Activated T-cell treated with anti-CD3 and anti-CD28 coated beads, Interleukin-2, amount 50 U/mL, for 72 hours (primary cell): ENCODE data around the gene GPLD1. TPM values are rescaled to one million over a fixed set of nuclear protein-coding genes. Genes with fewer than 3 reads are reported as not detected.
"Not testable (repeated sequence)": the region's sequence is repeated elsewhere in the genome, so short reads cannot be mapped to it uniquely, and the experiment has no call there.

Experiments
- ATAC-seq, 2 donors: fragments of 150-1000 bp; cut with Tn5 transposase; replicated peaks in 1 of 2; 2 replicates each; pipeline ENCODE4 v1.10.0; 2021; ENCODE audit warnings: moderate library complexity in 2 of 2, mild to moderate bottlenecking in 1 of 2
- DNase-seq, 2 donors: peaks; one replicate each; pipeline ENCODE4 v3.0.0; 2021 to 2022; ENCODE audit warnings: mixed read lengths in 1 of 2
- H3K27ac Mint-ChIP-seq: one replicate; pipeline ENCODE4 v1.8.0; 2022; ENCODE audit warnings: mild to moderate bottlenecking, moderate library complexity, mixed read lengths
- H3K27me3 Mint-ChIP-seq: one replicate; pipeline ENCODE4 v1.8.0; 2022; ENCODE audit warnings: low read depth, mixed read lengths
- H3K36me3 Mint-ChIP-seq, 2 donors: one replicate each; pipeline ENCODE4 v1.8.0; 2022; ENCODE audit warnings: mixed read lengths in 2 of 2, mild to moderate bottlenecking in 1 of 2; ENCODE audit not compliant: insufficient read depth in 2 of 2
- H3K4me1 Mint-ChIP-seq: one replicate; pipeline ENCODE4 v1.8.0; 2022; ENCODE audit warnings: low read depth, mixed read lengths
- H3K4me3 Mint-ChIP-seq, 2 donors: one replicate each; pipeline ENCODE4 v1.8.0; 2022; ENCODE audit warnings: mild to moderate bottlenecking in 2 of 2, mixed read lengths in 2 of 2, moderate library complexity in 2 of 2
- H3K9me3 Mint-ChIP-seq, 2 donors: one replicate each; pipeline ENCODE4 v1.8.0; 2022; ENCODE audit warnings: mixed read lengths in 2 of 2
- total RNA-seq, 2 donors: library from RNA; stranded (reverse); gene quantifications; one replicate each; pipeline ENCODE4 v1.2.3, GENCODE V29; 2022

Gene GPLD1
- total RNA-seq, 2 donors from 2014 or later: 0.51 to 0.82 TPM

DNA sequence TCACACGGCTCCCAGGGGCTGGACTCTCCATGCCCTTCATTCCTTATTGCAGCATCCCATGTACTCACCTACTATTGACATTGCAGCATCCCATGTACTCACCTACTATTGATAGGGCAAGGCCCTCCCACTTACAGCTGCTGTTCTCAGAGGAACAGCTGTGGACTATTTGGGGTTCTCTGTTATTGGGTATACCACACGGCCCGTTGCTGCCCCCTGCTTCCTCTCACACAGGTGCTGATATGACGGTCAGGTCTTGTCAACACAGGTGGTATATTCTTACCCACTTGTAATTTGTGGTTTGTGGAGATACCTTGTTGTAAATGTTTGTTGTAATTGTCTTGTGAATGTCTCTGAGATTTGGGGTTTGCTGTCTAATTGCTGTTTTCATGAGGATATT is 24.2 kb upstream of the GPLD1 start:
- no peak for DNase-seq
- H3K4me1 Mint-ChIP-seq: no peaks in the 10 kb centered on the region
- H3K36me3 Mint-ChIP-seq: peaks cover 1 to 7% of the 10 kb centered on the region in 2 donors
- ATAC-seq: no peak
- H3K27ac Mint-ChIP-seq: no peak overlapping the region
- no peaks in the 10 kb centered on the region for H3K9me3 Mint-ChIP-seq
- no peaks in the 10 kb centered on the region for H3K27me3 Mint-ChIP-seq
- H3K4me3 Mint-ChIP-seq: no peak overlapping the region

DNA sequence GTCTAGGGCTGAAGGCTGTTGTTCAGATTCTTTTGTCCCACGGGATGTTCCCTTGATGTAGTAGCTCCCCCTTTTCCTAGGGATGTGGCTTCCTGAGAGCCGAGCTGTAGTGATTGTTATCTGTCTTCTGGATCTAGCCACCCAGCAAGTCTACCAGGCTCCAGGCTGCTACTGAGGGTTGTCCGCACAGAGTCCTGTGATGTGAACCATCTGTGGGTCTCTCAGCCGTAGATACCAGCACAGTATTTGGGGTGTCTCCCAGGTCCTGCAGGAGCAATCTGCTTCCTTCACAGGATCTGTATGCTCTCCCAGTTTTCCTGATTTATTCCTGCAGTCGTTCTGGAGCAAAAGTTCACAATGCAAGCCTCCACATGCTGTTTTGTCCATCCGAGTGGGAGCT is 22.6 kb upstream of the GPLD1 start:
- H3K9me3 Mint-ChIP-seq, H3K27me3 Mint-ChIP-seq, ATAC-seq, DNase-seq, H3K27ac Mint-ChIP-seq, H3K4me3 Mint-ChIP-seq, H3K4me1 Mint-ChIP-seq: not testable (repeated sequence)
- H3K36me3 Mint-ChIP-seq: peaks cover 5 to 14% of the 10 kb centered on the region in 2 donors

DNA sequence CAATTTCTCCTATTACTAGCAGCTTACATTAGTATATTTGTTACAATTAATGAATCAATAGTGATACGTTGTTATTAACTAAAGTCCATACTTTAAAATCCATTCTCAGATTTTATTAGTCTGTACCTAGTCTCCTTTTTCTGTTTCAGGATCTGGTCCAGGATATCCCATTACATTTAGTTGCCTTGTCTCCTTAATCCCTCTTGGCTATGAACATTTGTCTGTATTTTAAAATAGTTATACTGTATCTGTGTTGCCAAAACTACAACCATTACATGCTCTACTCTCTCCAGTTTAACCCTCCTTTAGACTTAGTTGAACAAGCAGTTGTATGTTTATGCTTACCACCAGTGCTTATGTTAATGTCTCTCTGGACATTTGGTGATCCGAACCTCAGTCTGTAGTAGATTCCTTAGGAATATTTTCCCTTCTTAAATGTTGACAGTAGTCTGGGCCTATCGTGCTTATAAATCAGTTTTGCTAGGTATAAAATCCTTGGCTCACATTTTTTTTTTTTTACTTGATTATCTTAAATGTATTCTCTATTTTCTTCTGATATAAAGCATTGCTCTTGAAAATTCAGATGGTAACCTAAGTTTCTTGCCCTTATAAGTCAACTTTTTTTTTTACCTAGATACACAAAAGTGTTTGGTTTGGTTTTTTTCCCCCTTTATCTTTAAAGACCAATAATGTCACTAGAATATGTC is 17.6 kb upstream of the GPLD1 start:
- DNase-seq: no peak
- no peak for ATAC-seq
- Mint-ChIP-seq H3K27me3 (no peaks in the 10 kb centered on the region), H3K36me3 (peaks cover 5 to 13% of the 10 kb centered on the region in 2 donors), H3K9me3 (peaks cover 0 to 1% of the 10 kb centered on the region in 2 donors), H3K27ac (no peak overlapping the region), H3K4me3 (no peak overlapping the region), H3K4me1 (no peaks in the 10 kb centered on the region)

DNA sequence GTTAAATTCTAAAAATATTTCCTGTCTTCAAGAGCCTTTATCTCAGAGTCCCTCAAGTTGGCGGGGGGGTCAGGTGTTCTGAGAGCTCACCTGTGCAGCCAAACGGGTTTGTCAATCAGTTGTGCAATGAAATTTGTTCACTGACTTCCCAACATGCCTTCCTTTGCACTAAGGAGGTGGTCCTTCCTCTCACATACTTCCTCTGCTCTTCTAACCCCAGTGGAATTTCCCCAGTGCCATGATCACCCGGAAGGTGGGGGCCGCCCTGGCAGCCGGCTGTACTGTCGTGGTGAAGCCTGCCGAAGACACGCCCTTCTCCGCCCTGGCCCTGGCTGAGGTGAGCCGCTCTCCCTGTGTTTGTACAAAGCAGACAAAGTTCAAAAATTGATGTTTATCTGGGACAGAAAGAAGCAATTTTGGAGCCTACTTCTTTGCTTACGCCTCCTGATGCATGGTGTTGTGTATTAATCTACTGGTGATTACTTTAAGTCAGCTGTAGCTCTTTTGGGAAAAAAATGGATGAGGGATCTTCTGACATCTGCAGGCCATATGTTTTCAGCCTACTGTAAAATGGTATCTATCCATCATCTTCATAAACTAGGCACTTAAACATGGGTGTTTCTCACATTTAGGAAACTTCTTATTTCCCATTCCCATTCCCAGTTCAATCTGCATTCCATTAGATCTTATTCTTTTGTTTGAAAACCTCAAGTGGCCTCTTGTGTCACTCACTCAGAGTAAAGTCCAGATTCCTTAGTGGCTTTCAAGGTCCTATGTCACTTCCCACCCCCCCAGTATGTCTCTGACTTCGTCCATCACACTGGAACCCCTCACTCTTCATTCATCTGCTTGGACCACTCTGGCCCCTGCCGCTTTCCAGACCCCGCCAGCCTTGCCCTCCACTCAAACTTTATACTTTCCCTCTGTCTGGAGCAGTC is 15.5 kb upstream of the GPLD1 start:
- DNase-seq: no peak
- H3K27ac Mint-ChIP-seq: no peak overlapping the region

DNA sequence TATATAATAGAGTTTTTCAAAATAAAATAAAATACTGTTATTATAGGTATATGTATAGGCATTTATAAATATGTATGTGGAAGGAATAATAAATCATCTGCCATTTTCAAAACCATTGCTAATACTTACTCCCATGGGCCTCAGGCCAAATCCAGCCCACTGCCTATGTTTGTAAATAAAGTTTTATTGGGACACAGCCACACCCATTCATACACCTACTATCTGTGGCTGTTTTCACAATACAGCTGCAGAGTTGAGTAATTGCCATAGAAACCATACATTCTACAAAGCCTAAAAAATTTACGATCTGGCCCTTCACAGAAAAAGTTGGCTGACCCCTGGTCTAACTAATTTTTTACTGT is 14.9 kb upstream of the GPLD1 start:
- Mint-ChIP-seq H3K4me3 (no peak overlapping the region), H3K27ac (no peak overlapping the region), H3K27me3 (no peaks in the 10 kb centered on the region), H3K4me1 (peaks cover 13% of the 10 kb centered on the region), H3K9me3 (peaks cover 0 to 1% of the 10 kb centered on the region in 2 donors), H3K36me3 (peaks cover 3 to 12% of the 10 kb centered on the region in 2 donors)
- ATAC-seq (no peak), DNase-seq (no peak)

More for the DNA sequence above, 15.5 kb upstream of the GPLD1 start:
- H3K36me3 Mint-ChIP-seq: peaks cover 5 to 13% of the 10 kb centered on the region in 2 donors
- peaks cover 0 to 1% of the 10 kb centered on the region in 2 donors for H3K9me3 Mint-ChIP-seq
- ATAC-seq: no peak
- H3K27me3 Mint-ChIP-seq: no peaks in the 10 kb centered on the region
- H3K4me1 Mint-ChIP-seq: peaks cover 13% of the 10 kb centered on the region
- no peak overlapping the region for H3K4me3 Mint-ChIP-seq

- Mint-ChIP-seq H3K36me3 (peaks cover 2 to 3% of the 10 kb centered on the region in 2 donors), H3K27ac (no peak overlapping the region), H3K4me3 (no peak overlapping the region), H3K4me1 (peaks cover 22% of the 10 kb centered on the region), H3K9me3 (peaks cover 1 to 2% of the 10 kb centered on the region in 2 donors), H3K27me3 (no peaks in the 10 kb centered on the region)
- ATAC-seq: no peak
- no peak for DNase-seq
Observed at GRCh38 chr6:24501914-24502313, 12.5 kb upstream of the GPLD1 start.

GRCh38 chr6:24501374-24501773 is 12.0 kb upstream of the GPLD1 start:
- Mint-ChIP-seq H3K4me1 (peaks cover 22% of the 10 kb centered on the region), H3K27ac (no peak overlapping the region), H3K4me3 (no peak overlapping the region), H3K27me3 (no peaks in the 10 kb centered on the region), H3K9me3 (peaks cover 1 to 2% of the 10 kb centered on the region in 2 donors), H3K36me3 (peaks cover 4 to 6% of the 10 kb centered on the region in 2 donors)
- peak in 1 of 2 donors; percentile 19 for DNase-seq
- ATAC-seq: peak; percentile 66 to 82

DNA sequence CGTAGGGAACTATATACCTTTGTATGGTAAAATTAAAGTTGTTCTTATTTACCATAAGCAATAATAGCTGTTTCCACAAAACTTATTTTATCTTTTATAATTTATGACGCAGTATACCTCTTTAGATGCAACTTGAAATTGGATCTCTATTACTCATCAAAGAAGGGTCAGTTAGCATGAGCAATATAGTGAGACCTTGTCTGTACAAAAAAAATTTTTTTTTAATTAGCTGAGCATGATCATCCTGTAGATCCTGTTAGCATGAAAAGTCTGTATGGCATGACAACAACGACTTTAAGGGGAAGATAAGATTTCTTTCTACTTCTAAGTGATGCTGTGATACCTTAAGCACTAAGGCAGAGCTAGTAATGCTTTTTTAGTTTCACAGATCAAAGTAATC is 11.3 kb upstream of the GPLD1 start:
- no peak overlapping the region for H3K4me3 Mint-ChIP-seq
- H3K4me1 Mint-ChIP-seq: peaks cover 23% of the 10 kb centered on the region
- no peak overlapping the region for H3K27ac Mint-ChIP-seq
- peaks cover 1 to 2% of the 10 kb centered on the region in 2 donors for H3K9me3 Mint-ChIP-seq
- H3K27me3 Mint-ChIP-seq: no peaks in the 10 kb centered on the region
- ATAC-seq (no peak), DNase-seq (no peak)
- H3K36me3 Mint-ChIP-seq: peaks cover 6 to 7% of the 10 kb centered on the region in 2 donors

DNA sequence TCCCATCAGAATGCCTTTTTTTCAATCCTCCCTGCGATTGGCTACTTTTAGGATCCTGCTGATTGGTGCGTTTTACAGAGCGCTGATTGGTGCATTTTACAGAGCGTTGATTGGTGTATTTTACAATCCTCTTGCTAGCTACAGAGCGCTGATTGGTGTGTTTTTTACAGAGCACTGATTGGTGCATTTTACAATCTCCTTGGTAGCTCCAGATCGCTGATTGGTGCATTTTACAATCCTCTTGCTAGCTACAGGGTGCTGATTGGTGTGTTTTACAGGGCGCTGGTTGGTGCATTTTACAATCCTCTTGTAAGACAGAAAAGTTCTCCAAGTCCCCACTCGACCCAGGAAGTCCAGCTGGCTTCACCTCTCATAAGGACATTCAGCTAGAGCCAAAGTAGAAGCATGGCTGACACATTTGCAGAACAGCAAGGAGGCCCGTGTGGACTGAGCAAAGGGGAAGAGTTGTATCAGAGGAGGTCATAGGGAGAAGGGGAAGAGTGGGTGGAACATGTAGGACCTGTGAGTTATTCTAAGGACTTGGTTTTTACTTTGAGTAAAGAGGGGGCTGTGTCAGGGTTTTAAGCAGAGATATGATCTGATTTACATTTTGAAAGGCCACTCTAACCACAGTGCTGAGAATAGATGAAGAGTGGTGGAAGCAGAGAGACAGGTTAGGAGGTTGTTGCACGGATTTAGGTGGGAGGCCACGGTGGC is 8.0 kb upstream of the GPLD1 start:
- DNase-seq (no peak), ATAC-seq (no peak)
- Mint-ChIP-seq H3K9me3 (peaks cover 1 to 2% of the 10 kb centered on the region in 2 donors), H3K4me1 (peaks cover 38% of the 10 kb centered on the region), H3K36me3 (peaks cover 6 to 7% of the 10 kb centered on the region in 2 donors), H3K4me3 (no peak overlapping the region), H3K27ac (no peak overlapping the region), H3K27me3 (no peaks in the 10 kb centered on the region)

DNA sequence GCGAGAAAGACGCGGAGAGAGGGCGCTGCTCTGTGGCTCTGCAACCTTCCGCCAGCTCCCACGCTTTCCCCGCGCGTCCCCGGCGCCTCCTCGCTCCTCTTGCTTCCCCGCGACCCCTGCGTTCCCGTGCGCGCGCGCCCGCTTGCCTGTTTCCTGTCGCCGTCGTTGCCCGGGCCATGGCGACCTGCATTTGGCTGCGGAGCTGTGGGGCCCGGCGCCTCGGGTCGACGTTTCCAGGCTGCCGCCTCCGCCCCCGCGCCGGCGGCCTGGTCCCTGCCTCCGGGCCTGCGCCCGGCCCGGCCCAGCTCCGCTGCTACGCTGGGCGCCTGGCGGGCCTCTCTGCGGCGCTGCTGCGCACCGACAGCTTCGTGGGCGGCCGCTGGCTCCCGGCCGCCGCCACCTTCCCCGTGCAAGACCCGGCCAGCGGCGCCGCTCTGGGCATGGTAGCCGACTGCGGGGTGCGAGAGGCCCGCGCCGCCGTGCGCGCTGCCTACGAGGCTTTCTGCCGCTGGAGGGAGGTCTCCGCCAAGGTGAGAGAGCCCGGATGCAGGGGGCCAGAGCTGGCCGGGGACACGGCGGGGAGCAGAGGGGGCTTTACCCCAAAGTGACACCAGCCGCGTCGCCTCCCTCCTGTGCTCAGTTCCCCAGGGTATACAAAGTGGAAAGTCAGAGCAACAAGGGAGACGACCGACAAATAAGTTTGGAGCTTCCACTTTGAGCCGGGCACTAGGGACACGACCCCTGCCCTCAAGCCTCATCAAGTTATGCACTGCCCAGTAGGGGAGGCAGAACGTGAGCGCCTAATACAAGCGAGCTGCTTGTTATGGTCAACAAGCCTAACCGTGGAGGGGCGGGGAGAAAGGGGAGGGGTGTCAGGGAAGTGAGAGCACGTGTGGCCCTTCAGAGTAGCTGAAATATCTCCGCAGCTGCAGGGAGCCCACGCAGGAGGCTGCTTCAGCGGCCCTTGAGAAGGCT is 5.7 kb upstream of the GPLD1 start, which contains the start of gene ALDH5A1:
Gene ALDH5A1, plus strand, starts transcription at position 149 of the 975 bp plus-strand sequence. Its CDS starts 28 bp downstream, at position 177.
- H3K36me3 Mint-ChIP-seq: peaks cover 6 to 7% of the 10 kb centered on the region in 2 donors
- peak; percentile 85 to 86 for ATAC-seq
- H3K4me3 Mint-ChIP-seq: peak within 1 kb of the TSS; percentile 87
- no peak within 1 kb of the TSS for H3K27ac Mint-ChIP-seq
- H3K4me1 Mint-ChIP-seq: peaks cover 25% of the 10 kb centered on the region
- peaks cover 1 to 2% of the 10 kb centered on the region in 2 donors for H3K9me3 Mint-ChIP-seq
- DNase-seq: peak; percentile 81 to 88
- H3K27me3 Mint-ChIP-seq: no peaks in the 10 kb centered on the region

- ATAC-seq (peak; percentile 4 to 6), DNase-seq (no peak)
- Mint-ChIP-seq H3K4me1 (peaks cover 25% of the 10 kb centered on the region), H3K27me3 (no peaks in the 10 kb centered on the region), H3K27ac (no peak overlapping the region), H3K36me3 (peaks cover 6 to 7% of the 10 kb centered on the region in 2 donors), H3K4me3 (peak overlapping the region; percentile 87), H3K9me3 (peaks cover 1 to 2% of the 10 kb centered on the region in 2 donors)
Observed at GRCh38 chr6:24493945-24494820, 4.8 kb upstream of the GPLD1 start.
